ENCODE results near the gene ZNF189.

Gene ZNF189

GRCh38 chr9:101427358-101427757 is 28.7 kb downstream of the ZNF189 start:
- no peak for DNase-seq

DNA sequence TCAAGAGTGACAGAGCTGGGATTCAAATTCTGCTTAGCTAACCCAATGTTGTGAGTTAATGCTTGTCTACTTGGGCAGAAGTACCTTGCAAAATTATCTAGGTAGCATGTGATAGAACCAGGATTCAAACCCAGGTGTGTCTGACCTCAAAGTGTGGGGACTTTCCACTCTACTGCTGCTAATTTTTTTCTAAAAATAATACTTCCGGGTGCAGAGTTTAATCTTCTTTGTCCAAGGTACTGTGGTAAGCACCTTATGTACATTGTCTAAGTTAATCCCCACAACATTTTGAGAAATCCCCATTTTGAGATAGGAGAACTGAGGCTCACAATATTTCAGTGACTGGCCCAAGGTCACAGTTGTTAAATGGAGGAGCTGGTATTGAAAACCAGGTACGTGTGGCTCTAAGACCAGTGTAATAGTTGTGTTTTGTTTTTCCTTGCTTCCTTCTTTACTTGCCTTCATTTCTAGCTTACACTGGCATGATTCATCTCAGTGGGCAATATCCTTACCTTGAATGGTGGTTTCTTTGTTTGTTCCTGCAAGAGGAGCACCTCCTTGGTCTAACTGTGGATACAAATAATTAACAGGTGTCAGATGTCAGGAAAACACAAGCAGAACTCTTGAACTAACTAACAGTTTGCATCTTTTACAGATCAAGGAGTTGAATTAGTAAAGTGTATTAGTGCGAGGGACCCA is 29.5 kb downstream of the ZNF189 start:
- no peak for DNase-seq

DNA sequence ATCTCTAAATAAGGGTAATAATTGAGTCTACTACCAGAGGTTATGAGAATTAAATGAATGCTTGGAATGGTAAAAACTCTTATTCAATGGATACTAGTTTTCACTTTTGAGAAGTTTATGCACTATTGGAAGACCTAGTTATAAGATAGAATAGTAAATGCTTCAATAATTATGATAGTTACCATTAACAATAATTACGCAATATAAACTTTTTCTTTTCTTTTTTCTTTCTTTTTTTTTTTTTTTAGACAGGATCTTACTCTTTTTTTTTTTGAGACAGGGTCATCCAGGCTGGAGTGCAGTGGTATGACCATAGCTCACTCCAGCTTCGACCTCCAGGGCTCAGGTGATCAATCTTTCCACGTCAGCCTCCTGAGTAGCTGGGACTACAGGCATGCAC is 30.3 kb downstream of the ZNF189 start:
- DNase-seq: no peak

- no peak for DNase-seq
Measured at GRCh38 chr9:101429736-101430135, 31.1 kb downstream of the ZNF189 start.

GRCh38 chr9:101432171-101432570 is 33.5 kb downstream of the ZNF189 start:
- no peak for DNase-seq

DNA sequence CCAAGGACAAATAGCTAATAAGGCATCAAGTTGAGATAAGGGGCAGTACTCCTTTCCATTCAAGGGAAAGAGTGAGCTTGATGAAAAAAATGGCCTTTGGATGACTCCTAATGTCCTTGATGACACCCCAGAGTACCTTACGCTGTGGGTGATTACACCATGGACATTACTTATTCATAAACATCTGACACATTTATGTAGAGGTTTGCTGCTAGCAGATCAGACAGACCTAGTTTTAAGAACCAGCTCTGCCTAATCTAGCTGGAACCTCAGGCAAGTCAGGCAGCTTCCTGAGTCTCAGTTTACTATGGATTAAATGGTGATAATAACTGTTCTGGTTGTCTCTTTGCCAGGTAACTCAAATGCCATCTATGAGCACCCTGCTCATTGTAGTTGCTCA is 34.1 kb downstream of the ZNF189 start:
- DNase-seq: no peak

DNA sequence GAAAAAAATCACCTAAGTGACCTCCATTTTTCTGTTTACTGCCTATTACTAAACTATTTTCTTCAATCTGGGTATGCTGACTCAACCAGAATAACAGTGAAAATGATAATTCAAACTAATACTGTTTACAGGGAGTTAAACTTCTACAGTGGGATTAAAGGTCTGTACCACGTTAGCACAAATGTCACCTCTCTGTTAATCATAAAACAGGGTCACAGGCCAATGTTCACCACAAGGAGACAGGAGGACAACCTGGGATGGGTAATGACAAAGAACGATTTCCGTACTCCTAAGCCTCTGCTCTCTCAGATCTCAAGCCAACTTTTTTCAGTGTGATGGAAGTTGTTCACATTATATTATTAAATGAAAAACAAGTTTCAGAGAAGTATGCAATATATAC is 34.6 kb downstream of the ZNF189 start:
- no peak for DNase-seq

GRCh38 chr9:101434998-101435397 is 36.3 kb downstream of the ZNF189 start:
- no peak for DNase-seq

DNA sequence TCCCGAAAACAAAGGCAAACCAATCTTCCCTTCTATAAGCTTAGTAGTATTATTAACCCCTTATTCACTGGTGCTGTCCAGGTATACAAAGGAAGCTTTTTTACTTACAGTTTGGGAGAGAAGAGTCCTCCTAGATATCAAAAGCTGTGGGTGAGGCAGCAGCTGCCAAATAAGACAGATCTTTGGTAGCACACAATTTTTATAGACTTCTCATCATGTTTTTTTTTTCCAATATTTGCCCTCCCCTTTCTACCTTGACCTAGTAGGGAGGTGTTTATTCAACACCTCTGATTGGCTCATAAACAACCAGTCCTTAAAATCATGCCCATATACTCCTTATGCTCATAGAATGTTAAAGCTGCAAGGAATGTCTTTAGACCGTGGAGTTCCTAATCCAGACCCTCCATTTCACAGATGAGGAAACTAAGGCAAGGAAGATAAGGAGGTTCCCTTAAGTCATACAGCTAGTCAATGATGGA is 37.0 kb downstream of the ZNF189 start, which contains the start of gene ALDOB:
Gene ALDOB, minus strand, starts transcription at position 174 of the 479 bp plus-strand sequence. CDS start 4,887 bp downstream, outside the sequence.
- DNase-seq: no peak

- no peak for DNase-seq
Measured at GRCh38 chr9:101437806-101438232, 39.2 kb downstream of the ZNF189 start.

DNA sequence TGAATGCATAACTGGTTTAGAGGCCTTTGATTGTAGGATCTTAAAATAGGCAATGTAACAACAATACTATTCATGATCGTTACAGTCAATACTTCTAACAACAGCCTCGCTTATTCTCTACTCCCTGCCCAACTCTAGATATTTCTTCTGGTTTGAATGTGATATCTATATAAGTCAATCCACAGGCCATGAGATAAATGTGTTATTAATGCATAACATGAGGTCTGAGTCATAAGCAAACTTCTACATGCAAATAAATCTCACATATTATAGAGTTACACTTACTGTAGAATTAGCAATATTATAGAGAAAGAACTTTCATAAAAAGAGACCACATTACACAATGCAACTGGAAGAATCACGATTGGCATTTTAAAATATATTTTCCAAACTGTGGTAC is 39.9 kb downstream of the ZNF189 start:
- DNase-seq: no peak

DNA sequence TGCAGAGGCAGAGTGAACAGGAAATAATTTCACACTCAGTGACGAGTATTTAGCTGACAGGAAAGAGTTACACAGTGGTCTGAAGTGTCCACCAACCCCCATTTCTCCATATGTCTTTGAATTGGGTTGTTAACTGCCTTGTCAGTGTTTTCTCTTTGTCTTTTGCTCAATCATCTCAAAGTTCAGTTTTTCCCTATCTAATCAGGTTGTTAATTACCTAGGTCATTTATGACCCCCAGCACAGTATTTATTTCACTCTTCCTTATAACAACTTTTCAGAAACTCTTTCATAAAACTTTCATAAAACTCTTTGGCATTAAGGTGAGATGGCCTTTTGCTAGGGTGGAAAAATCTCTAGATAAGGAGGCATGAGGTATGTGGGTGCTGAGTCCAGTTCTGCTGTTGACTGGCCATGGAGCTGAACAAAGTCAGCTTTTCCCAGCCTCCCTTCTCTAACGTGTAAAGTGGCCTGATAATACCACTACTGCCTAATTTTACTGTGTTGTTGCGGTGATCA is 42.1 kb downstream of the ZNF189 start:
- DNase-seq: no peak

- DNase-seq: no peak
Measured at GRCh38 chr9:101442318-101442717, 43.7 kb downstream of the ZNF189 start.

GRCh38 chr9:101442736-101443135 is 44.1 kb downstream of the ZNF189 start:
- no peak for DNase-seq

- DNase-seq: no peak
Measured at GRCh38 chr9:101443364-101443771, 44.7 kb downstream of the ZNF189 start.

DNA sequence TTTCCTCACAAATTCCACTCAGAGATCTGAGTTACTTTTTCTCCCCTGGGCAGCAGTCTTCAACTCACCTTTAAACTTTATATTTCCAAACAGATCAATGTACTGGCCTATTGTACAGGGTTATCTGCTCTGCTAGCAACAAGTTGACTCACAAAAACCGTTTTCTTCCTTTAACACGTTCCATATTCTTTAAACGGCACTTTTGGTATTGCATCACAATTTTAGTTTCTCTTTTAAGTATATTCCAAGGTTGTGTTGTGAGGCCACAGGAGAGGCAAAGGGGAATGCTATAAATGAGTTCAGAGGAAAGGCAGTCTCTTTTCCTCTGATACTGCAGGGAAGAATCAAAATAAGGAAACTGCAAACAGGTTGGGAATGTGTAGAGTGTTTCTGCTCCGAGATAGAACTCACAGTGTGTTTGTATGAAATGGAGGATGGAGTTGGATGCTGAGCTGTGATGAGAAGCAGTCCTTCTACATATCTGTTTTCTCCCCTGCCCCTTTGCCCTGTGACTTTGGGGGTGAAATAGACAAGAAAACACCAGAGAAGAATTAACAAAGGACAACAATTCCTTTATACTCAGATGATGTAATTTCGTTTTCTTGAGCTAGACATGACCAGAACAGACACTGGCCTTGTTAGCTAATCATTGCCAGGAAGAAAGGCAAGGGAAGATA is 46.8 kb downstream of the ZNF189 start:
- DNase-seq: no peak

GRCh38 chr9:101446732-101447131 is 48.1 kb downstream of the ZNF189 start:
- no peak for DNase-seq

DNA sequence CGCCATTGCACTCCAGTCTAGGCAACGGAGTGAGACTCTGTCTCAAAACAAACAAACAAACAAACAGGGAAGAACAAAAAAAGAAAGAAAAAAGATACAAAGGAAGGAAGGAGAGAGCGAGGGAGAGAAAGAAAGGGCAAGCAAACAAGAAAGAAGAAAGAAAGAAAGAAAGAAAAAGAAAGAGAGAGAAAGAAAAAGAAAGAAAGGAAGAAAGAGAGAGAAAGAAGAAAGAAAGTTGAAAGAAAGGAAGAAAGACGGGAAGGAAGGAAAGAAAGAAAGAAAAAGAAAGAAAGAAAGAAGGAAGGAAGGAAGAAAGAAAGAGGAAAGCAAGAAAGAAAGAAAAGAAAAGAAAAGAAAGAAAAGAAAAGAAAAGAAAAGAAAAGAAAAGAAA is 50.0 kb downstream of the ZNF189 start:
- no peak for DNase-seq

DNA sequence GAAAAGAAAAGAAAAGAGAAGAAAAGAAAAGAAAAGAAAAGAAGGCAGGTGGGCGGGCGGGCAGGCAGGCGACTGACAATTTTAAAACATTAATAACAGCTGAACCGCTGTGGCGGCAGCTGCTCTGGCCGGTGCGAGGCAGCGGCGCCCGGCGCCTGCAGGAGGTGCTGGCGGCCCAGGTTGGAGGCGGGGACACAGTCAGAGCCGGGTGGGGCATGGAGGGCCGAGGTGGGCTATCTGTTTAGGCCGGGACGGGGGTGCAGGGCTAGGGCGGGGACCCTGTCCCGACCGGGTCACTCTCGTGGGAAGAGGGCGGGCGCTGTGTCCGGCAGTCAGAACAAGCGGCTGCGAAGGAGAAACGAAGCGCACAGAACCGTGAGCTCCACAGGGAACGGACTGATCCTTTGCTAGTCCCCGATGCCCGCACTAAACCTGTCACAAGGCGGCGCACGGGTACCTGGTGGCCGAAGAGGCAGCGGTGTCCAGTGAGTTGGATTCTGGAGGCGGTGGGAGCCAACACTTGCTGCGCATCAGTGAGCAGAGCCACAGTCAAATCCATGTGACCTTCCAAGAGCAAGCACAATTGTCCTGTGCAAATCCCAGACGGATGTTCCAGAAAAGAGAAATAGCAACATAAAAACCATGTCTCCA is 50.5 kb downstream of the ZNF189 start:
- peak; percentile 35 for DNase-seq

DNA sequence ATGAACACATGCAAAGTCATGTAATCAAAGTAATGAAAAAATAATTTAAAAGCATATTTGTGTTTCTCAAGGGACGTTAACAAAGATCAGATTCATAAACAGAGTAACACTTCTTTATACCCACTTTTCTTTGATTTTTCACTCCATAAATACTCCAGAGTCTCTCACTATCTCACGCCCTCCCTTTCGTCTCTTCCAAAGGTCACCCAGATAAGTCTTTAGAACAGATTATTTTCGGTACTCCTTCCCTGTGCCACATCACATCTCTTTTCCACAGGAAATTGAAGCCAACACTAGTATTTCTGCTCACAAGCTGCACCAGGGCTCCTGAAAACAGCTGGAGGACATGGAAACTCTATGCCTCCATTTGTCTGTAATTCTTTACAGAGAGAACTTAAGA is 52.3 kb downstream of the ZNF189 start:
- no peak for DNase-seq

DNA sequence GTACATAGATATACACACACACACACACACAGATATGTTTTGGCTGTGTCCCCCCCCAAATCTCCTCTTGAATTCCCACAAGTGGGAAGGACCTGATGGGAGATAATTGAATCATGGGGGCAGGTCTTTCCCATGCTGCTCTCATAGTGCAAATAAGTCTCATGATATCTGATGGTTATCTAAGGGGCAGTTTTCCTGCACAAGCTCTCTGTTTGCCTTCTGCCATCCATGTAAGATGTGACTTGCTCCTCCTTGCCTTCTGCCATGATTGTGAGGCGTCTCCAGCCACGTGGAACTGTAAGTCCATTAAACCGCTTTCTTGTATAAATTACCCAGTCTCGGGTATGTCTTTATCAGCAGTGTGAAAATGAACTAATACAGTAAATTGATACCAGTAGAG is 52.8 kb downstream of the ZNF189 start:
- DNase-seq: no peak

DNA sequence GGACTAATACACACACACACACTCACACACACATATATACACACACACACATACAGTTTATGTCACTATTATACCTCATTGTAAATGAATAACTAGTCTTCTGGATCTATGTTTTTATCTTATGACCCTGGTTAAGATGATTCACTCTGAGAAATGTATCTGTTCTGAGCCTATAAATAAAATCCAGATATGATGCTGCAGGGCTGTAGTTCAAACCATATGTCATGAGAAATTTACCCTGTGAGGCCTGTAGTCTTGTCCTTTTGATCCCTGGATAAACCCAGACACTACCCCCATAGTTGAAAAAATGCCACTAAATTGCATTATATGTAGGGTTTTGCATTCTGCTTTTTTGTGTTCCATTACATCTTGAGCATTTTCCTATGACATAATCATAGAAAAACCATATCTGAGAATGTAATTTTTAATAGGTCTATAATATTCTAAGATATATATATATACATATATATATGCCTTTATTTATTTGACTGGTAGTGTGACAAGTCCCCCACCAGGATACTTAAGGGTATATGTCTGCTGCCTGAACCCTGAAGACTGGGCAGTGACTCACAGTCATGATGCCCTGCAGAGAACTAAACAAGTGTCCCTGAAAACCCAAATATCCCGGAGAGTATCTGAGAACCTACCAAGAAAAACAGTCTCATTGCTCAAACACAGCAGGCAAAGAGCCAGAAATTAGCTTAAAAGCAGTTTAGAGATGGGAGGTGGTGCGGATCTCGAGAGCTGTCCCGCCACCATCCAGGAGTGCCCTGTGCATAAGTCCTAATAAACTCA is 55.3 kb downstream of the ZNF189 start:
- DNase-seq: no peak
